SU-DHL-6 (cell line): ENCODE measurements around the gene SUPT20HL1.

Experiments used
- EZH2phosphoT487 ChIP-seq: fragments of 200-600 bp; sonication (generic), shearing (Covaris generic); conservative IDR thresholded peaks from 2 replicates; pipeline ENCODE4 v1.6.1; 2018; ENCODE audit warnings: mild to moderate bottlenecking, antibody characterized with exemption, low read length, moderate library complexity, mixed read lengths
- TF ChIP-seq, protein P1 (sequence below): fragments of 200-600 bp; sonication (generic); IDR thresholded peaks from one replicate; pipeline ENCODE4 v1.5.1; 2017; ENCODE audit warnings: antibody characterized with exemption, mild to moderate bottlenecking, low read length, moderate library complexity; ENCODE audit not compliant: insufficient read depth, poor library complexity, severe bottlenecking

DNA sequence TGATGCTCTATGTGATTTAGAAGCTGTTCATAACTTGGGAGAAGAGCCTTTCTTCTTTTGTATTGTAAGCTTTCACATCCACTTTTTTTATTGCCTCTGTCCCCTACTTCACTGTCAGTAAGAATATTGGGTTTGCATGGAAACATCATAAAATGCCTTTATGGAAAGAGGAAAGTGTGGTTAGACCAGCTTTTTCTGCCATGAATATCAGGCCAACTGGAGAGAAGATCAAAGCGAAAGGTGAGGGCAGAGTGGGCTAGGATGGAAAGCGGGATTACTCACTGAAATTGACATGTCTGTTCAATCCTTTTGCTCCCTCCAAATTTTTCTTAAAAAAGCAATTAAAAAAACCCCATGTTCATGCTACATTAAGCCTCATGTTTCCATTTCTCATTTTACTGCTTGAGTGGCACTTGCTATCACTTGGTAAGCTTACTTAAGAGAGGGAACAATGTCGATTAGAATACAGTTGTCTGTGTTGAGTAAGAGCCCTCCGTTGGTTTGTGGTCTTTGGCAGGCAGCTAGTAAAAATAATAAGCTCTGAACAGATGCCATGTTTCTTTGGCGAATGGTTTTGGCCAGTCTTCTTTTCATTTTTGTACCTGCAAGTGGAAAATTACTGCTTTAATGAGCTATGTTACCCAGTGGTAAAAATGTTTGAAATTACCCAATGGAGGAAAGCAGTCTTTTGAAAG lies 35.9 kb downstream of the SUPT20HL1 start:
- TF ChIP-seq, protein P1, sequence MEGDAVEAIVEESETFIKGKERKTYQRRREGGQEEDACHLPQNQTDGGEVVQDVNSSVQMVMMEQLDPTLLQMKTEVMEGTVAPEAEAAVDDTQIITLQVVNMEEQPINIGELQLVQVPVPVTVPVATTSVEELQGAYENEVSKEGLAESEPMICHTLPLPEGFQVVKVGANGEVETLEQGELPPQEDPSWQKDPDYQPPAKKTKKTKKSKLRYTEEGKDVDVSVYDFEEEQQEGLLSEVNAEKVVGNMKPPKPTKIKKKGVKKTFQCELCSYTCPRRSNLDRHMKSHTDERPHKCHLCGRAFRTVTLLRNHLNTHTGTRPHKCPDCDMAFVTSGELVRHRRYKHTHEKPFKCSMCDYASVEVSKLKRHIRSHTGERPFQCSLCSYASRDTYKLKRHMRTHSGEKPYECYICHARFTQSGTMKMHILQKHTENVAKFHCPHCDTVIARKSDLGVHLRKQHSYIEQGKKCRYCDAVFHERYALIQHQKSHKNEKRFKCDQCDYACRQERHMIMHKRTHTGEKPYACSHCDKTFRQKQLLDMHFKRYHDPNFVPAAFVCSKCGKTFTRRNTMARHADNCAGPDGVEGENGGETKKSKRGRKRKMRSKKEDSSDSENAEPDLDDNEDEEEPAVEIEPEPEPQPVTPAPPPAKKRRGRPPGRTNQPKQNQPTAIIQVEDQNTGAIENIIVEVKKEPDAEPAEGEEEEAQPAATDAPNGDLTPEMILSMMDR = no peak
- TF ChIP-seq EZH2phosphoT487 = no peak
